Endodermal cell (in vitro differentiated cells): ENCODE measurements around the gene UNC93A. TPM values are rescaled to one million over a fixed set of nuclear protein-coding genes. Genes with fewer than 3 reads are reported as not detected.
A peak's percentile ranks its signal among the peaks of the same experiment; 100 is the strongest.

Experiments used
- DNase-seq: peaks from one replicate; pipeline ENCODE4 v3.0.0-alpha.2; 2017
- H3K27ac ChIP-seq: 2 replicates; pipeline ENCODE4 v1.5.1; 2013; ENCODE audit warnings: mild to moderate bottlenecking, low read depth, low read length, moderate library complexity
- H3K27me3 ChIP-seq: 2 replicates; pipeline ENCODE4 v1.6.1; 2013; ENCODE audit warnings: mild to moderate bottlenecking, low read length, moderate library complexity; ENCODE audit not compliant: insufficient read depth, control insufficient read depth, poor library complexity, severe bottlenecking
- H3K36me3 ChIP-seq: 2 replicates; pipeline ENCODE4 v1.7.0; 2013; ENCODE audit warnings: mild to moderate bottlenecking, low read length, moderate library complexity; ENCODE audit not compliant: control insufficient read depth, insufficient read depth
- H3K4me1 ChIP-seq: one replicate; pipeline ENCODE4 v1.7.0; 2013; ENCODE audit warnings: low read length; ENCODE audit not compliant: control insufficient read depth, insufficient read depth
- H3K4me3 ChIP-seq: 2 replicates; pipeline ENCODE4 v1.5.1; 2013; ENCODE audit warnings: mild to moderate bottlenecking, low read length, moderate library complexity
- H3K9ac ChIP-seq: 2 replicates; pipeline ENCODE4 v1.6.1; 2013; ENCODE audit warnings: mild to moderate bottlenecking, low read length, moderate library complexity; ENCODE audit not compliant: poor library complexity, severe bottlenecking; ENCODE audit errors: extremely low read depth
- H3K9me3 ChIP-seq: 2 replicates; pipeline ENCODE4 v1.6.1; 2013; ENCODE audit warnings: mild to moderate bottlenecking, low read length, moderate library complexity; ENCODE audit not compliant: control insufficient read depth
- H3K27ac Mint-ChIP-seq: 2 replicates; pipeline ENCODE4 v1.8.0; 2020; ENCODE audit warnings: mixed read lengths
- H3K27me3 Mint-ChIP-seq: 2 replicates; pipeline ENCODE4 v1.8.0; 2021; ENCODE audit warnings: mild to moderate bottlenecking, mixed read lengths; ENCODE audit not compliant: insufficient read depth
- H3K36me3 Mint-ChIP-seq: 2 replicates; pipeline ENCODE4 v1.8.0; 2020; ENCODE audit warnings: low read depth, mixed read lengths
- H3K4me1 Mint-ChIP-seq: 2 replicates; pipeline ENCODE4 v1.8.0; 2020; ENCODE audit warnings: mixed read lengths
- H3K4me3 Mint-ChIP-seq: 2 replicates; pipeline ENCODE4 v1.8.0; 2020; ENCODE audit warnings: mild to moderate bottlenecking, moderate library complexity, mixed read lengths
- H3K9me3 Mint-ChIP-seq: 2 replicates; pipeline ENCODE4 v1.8.0; 2020; ENCODE audit warnings: mild to moderate bottlenecking, mixed read lengths
- WGBS, 2 experiments: methylation state at CpG; one replicate each; pipeline versions ENCODE4 v1.1.5 to v1.1.7; 2013; ENCODE audit warnings: missing lambda C conversion rate in 2 of 2, mixed read lengths in 1 of 2; ENCODE audit not compliant: insufficient coverage in 1 of 2, insufficient read length in 1 of 2; 5-methylcytosine and 5-hydroxymethylcytosine counted together
- total RNA-seq, 2 donors: library from RNA; stranded (reverse); fragmentation: NEBNext Ultra II Directional in 1 of 2; extraction: Animal tissue kit (Norgen Biotek cat#: 25700) in 1 of 2; gene quantifications; 2 replicates in 1 of 2; 3 replicates in 1 of 2; pipeline ENCODE4 v1.2.1, GENCODE V29; 2021
- TF ChIP-seq, protein P1 (sequence below): fragments of 200-600 bp; sonication (generic); conservative IDR thresholded peaks from 2 replicates; pipeline ENCODE4 v1.5.0; 2021; ENCODE audit warnings: antibody characterized with exemption, mild to moderate bottlenecking

UNC93A gene
- total RNA-seq, 2 donors from 2014 or later, result 2.0 to 4.0 TPM

DNA sequence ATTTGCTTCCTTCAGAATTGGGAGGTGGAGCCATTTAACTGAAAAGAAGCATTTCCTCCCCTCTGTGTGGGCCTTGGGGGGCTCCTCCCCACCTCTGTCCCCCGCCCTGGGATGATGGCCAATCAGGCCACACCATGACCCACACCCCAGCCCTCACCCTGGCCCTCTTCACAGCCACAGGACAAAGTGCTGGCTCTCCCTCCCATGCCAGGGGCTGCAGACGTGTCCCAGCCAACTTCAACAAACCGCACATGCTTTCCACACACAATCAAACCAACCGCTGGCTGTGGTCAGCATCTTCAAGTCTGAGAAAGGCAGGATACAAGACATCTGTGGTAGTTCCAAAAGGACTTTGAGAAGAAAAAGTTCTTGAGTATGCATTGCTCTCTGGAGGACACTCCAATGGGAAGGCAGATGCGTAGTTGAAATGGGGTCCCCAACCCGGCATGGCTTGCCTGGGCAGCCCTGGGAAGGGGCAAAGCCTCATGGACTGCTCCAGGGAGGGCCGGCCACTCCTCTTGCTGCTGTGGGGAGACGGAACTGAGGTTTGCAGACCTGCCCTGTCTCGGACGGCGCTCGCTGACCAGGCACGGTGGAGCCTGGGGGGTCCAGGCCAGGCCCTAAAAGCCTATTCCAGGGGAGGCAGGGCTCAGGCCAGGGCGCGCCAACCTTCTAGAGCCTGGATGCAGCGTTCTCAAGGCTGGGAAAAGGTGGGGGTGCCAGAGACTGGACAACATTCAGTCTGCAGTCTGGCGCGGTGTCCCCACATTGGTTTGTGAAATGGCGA is 45.9 kb downstream of the UNC93A start:
- Mint-ChIP-seq H3K27me3 (peaks cover 23% of the 10 kb centered on the region), H3K4me1 (peaks cover 12% of the 10 kb centered on the region), H3K9me3 (peaks cover 4% of the 10 kb centered on the region), H3K27ac (no peak overlapping the region), H3K36me3 (no peaks in the 10 kb centered on the region), H3K4me3 (no peak overlapping the region)
- H3K27ac ChIP-seq, result no peak overlapping the region
- TF ChIP-seq, protein P1, sequence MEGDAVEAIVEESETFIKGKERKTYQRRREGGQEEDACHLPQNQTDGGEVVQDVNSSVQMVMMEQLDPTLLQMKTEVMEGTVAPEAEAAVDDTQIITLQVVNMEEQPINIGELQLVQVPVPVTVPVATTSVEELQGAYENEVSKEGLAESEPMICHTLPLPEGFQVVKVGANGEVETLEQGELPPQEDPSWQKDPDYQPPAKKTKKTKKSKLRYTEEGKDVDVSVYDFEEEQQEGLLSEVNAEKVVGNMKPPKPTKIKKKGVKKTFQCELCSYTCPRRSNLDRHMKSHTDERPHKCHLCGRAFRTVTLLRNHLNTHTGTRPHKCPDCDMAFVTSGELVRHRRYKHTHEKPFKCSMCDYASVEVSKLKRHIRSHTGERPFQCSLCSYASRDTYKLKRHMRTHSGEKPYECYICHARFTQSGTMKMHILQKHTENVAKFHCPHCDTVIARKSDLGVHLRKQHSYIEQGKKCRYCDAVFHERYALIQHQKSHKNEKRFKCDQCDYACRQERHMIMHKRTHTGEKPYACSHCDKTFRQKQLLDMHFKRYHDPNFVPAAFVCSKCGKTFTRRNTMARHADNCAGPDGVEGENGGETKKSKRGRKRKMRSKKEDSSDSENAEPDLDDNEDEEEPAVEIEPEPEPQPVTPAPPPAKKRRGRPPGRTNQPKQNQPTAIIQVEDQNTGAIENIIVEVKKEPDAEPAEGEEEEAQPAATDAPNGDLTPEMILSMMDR, result no peak
- WGBS, 2 experiments, result 94 to 99% methylated on average over 14 to 19 of the region's 19 CpGs
- H3K36me3 ChIP-seq, result no peaks in the 10 kb centered on the region
- no peaks in the 10 kb centered on the region for H3K9me3 ChIP-seq
- peak; percentile 32 for DNase-seq
- no peak overlapping the region for H3K9ac ChIP-seq
- H3K27me3 ChIP-seq, result no peaks in the 10 kb centered on the region
- no peak overlapping the region for H3K4me3 ChIP-seq
- H3K4me1 ChIP-seq, result peaks cover 2% of the 10 kb centered on the region

DNA sequence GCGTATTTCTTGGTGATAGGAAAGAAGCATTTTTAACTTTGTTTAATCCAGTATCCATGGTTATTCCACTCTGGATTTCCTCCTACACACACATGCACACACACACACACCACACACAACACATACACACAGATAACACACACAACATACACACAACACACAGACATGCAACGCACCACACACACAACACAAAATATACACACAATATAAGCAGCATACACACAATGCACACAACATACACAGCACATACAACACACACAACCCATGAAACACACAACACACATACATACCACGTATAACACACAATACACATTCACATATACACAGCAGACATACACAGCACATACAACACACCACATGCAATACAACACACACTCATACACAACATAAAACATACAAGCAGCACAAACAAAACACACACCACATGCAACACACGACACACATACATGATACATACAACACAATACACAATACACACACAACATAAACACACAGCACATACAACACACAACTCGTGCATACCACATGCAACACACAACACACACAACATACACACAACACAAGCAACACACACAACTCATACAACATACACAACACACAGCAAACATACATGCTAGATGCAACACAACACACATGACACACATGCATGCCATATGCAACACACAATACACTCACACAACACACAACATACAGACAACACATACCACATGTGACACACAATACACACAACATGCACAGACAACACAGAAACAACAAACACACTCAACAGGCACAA is 46.7 kb downstream of the UNC93A start:
- H3K27ac ChIP-seq, result no peak overlapping the region
- no peaks in the 10 kb centered on the region for H3K36me3 ChIP-seq
- H3K27me3 ChIP-seq, result no peaks in the 10 kb centered on the region
- no peaks in the 10 kb centered on the region for H3K9me3 ChIP-seq
- TF ChIP-seq, protein P1, result no peak
- no peak for DNase-seq
- peaks cover 2% of the 10 kb centered on the region for H3K4me1 ChIP-seq
- H3K9me3 Mint-ChIP-seq, result peaks cover 4% of the 10 kb centered on the region
- no peaks in the 10 kb centered on the region for H3K36me3 Mint-ChIP-seq
- no peak overlapping the region for H3K4me3 Mint-ChIP-seq
- 93 to 94% methylated on average over 2 to 5 of the region's 5 CpGs for WGBS, 2 experiments
- peaks cover 23% of the 10 kb centered on the region for H3K27me3 Mint-ChIP-seq
- no peak overlapping the region for H3K27ac Mint-ChIP-seq
- peaks cover 14% of the 10 kb centered on the region for H3K4me1 Mint-ChIP-seq
- no peak overlapping the region for H3K4me3 ChIP-seq
- H3K9ac ChIP-seq, result no peak overlapping the region

DNA sequence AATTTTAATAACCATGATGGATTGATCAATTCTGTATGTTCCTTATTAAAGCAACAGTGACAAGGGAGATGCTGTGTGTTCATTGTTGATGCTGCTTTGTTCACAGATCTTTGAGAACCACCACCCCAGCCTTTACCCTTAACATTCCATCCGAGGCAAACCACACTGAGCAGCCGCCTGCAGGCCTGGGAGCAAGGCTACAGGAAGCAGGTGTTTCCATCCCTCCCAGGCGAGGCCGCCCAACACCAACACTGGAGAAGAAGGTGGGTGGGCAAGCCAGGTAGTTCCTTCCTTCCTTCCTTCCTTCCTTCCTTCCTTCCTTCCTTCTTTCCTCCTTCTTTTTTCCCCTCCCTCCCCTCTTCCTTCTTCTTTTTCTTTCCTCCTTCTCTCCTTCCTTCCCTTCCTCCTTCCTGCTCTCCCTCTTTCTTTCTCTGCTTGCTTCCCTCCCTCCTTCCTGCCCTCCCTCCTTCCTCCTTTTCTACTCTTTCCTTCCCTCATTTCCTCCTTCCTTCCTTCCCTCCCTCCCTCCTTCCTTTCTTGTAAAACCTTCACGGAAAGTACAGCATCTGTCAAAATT is 47.5 kb downstream of the UNC93A start:
- Histone ChIP-seq H3K27ac (no peak overlapping the region), H3K27me3 (no peaks in the 10 kb centered on the region), H3K9me3 (no peaks in the 10 kb centered on the region), H3K36me3 (no peaks in the 10 kb centered on the region), H3K4me3 (no peak overlapping the region), H3K4me1 (peaks cover 3% of the 10 kb centered on the region), H3K9ac (no peak overlapping the region)
- Mint-ChIP-seq H3K4me3 (no peak overlapping the region), H3K4me1 (peaks cover 14% of the 10 kb centered on the region), H3K27me3 (peaks cover 28% of the 10 kb centered on the region), H3K27ac (no peak overlapping the region), H3K9me3 (peaks cover 4% of the 10 kb centered on the region), H3K36me3 (no peaks in the 10 kb centered on the region)
- 83% methylated on average over 5 of the region's 5 CpGs; no CpG with 5 or more reads in 1 of the 2 experiments for WGBS, 2 experiments
- peak; percentile 68 for DNase-seq
- TF ChIP-seq, protein P1, result peak; percentile 26
